G401 (cell line): Measurements from ENCODE around the gene ZMYND10. TPM values are rescaled to one million over a fixed set of nuclear protein-coding genes. Genes with fewer than 3 reads are reported as not detected.

ENCODE experiments used
- DNase-seq: peaks from one replicate; pipeline ENCODE4 v3.0.0-alpha.2; 2015; ENCODE audit warnings: low spot score
- in situ Hi-C: cut with HindIII; loops from 2 replicates; pipeline ENCODE4 v1.10.0; 2016; ENCODE audit warnings: low sequenced_read_pairs, mixed read lengths
- total RNA-seq: library from RNA; depleted of rRNA; stranded (reverse); fragments of >200 nt; shearing (Covaris generic); gene quantifications from 2 replicates; pipeline ENCODE4 v1.2.3, GENCODE V29; 2014

ZMYND10 gene
- total RNA-seq, 1 experiment from 2014 or later = not detected

DNA sequence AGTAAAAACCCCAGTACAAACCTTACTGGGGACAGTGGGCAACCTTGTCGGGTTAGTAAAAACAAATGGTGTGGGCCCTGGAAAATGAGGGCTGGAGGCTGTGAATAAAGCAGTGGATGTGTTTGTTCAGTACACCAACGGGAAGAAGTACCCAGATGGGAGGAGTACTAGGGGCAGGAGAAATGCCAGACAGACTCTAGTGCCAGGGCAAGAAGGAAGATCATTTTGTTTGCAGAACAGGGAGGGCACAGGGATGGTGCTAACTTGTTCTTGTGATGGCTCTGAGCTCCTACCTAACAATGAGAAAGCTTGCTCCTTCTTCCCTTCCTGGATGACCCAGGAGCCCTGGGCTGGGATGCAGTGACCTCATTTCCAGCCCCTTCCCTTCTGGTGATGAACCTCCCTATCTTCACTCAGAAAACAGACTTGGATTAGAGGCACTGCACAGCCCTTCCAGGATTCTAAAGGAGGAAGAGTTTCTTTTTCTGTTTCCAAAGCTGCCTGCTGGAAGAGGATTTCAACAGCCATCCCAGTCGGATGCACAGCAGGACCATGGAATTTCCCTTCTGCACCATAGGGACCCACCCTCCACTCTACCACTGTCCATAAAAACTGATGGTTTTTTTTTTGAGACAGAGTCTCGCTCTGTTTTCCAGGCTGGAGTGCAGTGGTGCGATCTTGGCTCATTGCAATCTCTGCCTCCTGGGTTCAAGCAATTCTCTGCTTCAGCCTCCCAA, 11.0 kb downstream of the ZMYND10 start:
- no peak for DNase-seq
- in situ Hi-C loops = no loop called here

GRCh38 chr3:50333744-50334328, 11.7 kb downstream of the ZMYND10 start:
- DNase-seq = no peak
- in situ Hi-C loops = no loop called here

- in situ Hi-C loops = no loop called here
- no peak for DNase-seq
These were observed 14.1 kb downstream of the ZMYND10 start for GRCh38 chr3:50331364-50331907.

GRCh38 chr3:50330330-50330729, 15.2 kb downstream of the ZMYND10 start:
- in situ Hi-C loops = no loop called here
- DNase-seq = no peak

- peak; percentile 98 for DNase-seq
- in situ Hi-C loops = loop anchor here (5.0 kb wide), 1 partner anchor 86 kb away; no protein-coding TSS in a partner anchor
These were observed 17.4 kb downstream of the ZMYND10 start, which contains the start of gene TUSC2 for GRCh38 chr3:50327943-50328691. TSS of gene TUSC2 (minus strand) at chr3:50328223. CDS start at chr3:50328099, 124 bp downstream.

- in situ Hi-C loops = loop anchor here (5.0 kb wide), 1 partner anchor 85 kb away; no protein-coding TSS in a partner anchor
- DNase-seq = no peak
These were observed 18.4 kb downstream of the ZMYND10 start for GRCh38 chr3:50327129-50327528.

DNA sequence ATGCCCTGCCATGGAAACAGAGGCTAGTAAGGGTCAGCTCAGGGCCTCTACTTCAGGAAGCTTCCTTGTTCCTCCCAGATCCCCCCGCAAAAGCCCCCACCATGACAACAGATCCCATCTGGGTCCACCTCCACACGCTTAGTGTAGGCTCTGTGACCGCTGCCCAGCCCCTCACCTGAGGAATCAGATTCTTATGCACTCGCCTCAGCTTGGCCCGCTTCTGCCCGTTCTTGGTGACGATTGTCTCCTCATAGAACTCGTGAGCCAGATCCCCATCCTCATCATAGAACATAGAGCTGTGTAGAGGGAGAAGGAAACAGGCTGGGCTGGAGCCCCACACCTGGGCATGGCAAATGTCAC, 19.4 kb downstream of the ZMYND10 start:
- DNase-seq = no peak
- in situ Hi-C loops = loop anchor here (5.0 kb wide), 1 partner anchor 84 kb away; no protein-coding TSS in a partner anchor

DNA sequence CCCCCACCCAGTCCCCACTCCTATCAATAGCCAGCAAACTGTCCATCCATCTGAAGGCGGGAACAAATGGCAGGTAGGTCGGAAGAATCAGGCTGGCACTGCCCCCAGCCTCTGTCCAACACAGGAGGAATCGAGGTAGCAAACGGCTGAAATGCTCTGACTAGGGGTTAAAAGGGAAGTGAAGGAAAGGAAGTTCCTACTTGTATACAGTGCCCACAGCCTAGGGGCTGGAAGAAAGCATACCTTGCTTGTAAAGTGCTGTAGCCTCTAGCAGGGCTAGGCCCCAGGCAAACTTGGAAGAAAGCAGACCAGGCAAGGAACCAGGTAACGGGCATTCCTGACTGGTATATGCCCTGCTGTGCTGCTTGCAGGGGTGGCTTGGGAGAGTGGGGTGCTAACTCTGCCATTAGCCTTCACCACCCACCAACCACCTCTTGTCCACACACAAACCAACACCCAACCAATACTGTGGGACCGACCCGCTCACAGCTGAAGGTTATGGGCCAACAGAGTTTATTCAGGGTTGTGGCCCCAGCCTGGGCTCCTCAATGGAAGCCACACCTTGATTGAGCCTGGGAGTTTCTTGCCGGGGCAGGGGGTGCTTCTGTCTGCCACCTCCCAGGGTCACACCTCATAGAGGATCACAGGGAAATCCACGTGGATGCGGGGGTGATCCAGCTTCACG, 19.9 kb downstream of the ZMYND10 start:
- in situ Hi-C loops = loop anchor here (5.0 kb wide), 1 partner anchor 83 kb away; no protein-coding TSS in a partner anchor
- no peak for DNase-seq

GRCh38 chr3:50325113-50325480, 20.4 kb downstream of the ZMYND10 start:
- no peak for DNase-seq
- in situ Hi-C loops = loop anchor here (5.0 kb wide), 1 partner anchor 83 kb away; no protein-coding TSS in a partner anchor

DNA sequence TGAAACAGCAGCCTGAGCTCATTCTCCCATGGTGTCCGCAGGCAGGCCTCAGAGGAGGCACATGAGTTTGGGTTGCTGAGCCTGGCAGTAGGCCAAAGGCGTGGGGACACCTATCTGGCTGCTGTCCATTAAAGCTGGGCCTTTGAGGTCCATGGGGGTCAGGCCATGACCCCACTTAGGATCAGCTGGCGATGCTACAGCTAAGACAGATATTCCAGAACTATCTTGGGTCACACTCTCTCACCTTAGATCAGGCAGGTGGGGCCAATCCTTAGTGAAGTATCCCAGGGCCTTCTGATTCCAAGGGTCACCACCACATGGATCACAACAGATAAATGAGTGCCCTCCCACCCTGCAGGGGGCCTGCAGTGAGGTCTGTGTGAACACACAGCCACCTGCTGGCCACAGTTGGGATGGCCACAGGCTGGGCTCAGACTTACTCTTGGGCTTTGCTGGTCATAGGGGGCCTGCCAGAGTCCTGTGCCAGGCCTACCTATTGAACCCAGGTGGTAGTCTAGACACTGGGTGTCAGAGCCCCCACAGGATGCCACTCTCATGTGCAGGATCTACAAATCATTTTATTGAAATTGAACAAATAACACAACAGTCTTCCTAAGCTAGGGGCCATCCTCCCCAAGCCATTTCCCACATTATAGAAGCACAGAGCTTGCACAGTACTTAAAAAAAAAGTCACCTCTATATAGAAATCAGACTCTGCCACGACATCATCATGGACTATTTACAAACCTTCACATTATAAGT, 21.0 kb downstream of the ZMYND10 start:
- peak; percentile 74 for DNase-seq
- in situ Hi-C loops = loop anchor here (5.0 kb wide), 1 partner anchor 82 kb away; no protein-coding TSS in a partner anchor

- DNase-seq = no peak
- in situ Hi-C loops = no loop called here
These were observed 21.8 kb downstream of the ZMYND10 start for GRCh38 chr3:50323614-50324199.

DNA sequence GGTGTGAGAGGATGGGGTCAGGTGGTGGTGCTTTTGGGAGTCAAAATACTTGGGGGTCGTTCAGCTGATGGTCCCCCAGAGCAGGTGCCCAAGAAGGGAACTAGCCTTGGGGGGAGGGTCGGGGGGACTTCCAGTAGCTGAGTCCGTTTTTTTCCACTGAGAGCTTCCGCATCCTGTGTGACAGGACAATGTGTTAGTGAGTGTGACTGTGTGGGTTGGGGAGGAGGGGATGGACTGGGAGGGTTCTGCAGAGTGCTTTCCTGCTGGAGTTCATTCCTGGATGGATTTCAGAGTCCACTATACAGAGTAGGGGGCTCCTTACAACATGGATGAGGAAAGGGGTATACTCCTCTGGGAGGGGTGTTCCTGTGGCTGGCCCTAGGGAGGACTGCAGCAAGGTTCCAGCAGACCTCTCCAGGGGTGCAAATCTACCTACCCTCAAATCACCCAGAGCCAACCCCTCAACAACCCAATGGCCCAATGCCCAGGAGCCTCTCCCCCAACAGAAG, 22.4 kb downstream of the ZMYND10 start:
- in situ Hi-C loops = no loop called here
- DNase-seq = no peak

GRCh38 chr3:50322386-50323091, 23.0 kb downstream of the ZMYND10 start, which contains the start of gene HYAL2:
TSS of gene HYAL2 (minus strand) at chr3:50322745. CDS start at chr3:50320489, 2,256 bp downstream.
- no peak for DNase-seq
- in situ Hi-C loops = no loop called here

GRCh38 chr3:50322115-50322385, 23.5 kb downstream of the ZMYND10 start:
- no peak for DNase-seq
- in situ Hi-C loops = no loop called here

GRCh38 chr3:50321336-50322114, 24.0 kb downstream of the ZMYND10 start:
- DNase-seq = peak; percentile 89
- in situ Hi-C loops = no loop called here

- peak; percentile 79 for DNase-seq
These were observed 24.6 kb downstream of the ZMYND10 start for GRCh38 chr3:50320853-50321335.

More at GRCh38 chr3:50320853-50321335, 24.6 kb downstream of the ZMYND10 start:
- in situ Hi-C loops = no loop called here
